ENCODE results near the gene DIPK2B.

DIPK2B gene

GRCh38 chrX:45157647-45158046 is 43.0 kb downstream of the DIPK2B start:
- no peak for DNase-seq (ENCODE audit: low read depth)

- no peak for DNase-seq (ENCODE audit: low read depth)
Measured at GRCh38 chrX:45154462-45154861, 46.2 kb downstream of the DIPK2B start.

- DNase-seq (ENCODE audit: low read depth), result no peak
Measured at GRCh38 chrX:45154033-45154360, 46.7 kb downstream of the DIPK2B start.

Data from stimulated activated CD8-positive, alpha-beta memory T cell treated with anti-CD3 and anti-CD28 coated beads, Interleukin-4, amount 100 ng/mL, for 24 hours (primary cell).